Mesendoderm (in vitro differentiated cells): ENCODE results near the gene PLAGL1.

ENCODE experiments used
- DNase-seq: peaks from one replicate; pipeline ENCODE4 v3.0.0; 2013
- H2AK5ac ChIP-seq: 2 replicates; pipeline ENCODE4 v1.6.1; 2013; ENCODE audit warnings: low read length, inconsistent platforms
- H2BK120ac ChIP-seq: 2 replicates; pipeline ENCODE4 v1.6.1; 2013; ENCODE audit warnings: low read depth, mild to moderate bottlenecking, low read length, moderate library complexity, mixed read lengths
- H2BK15ac ChIP-seq: replicated peaks from 2 replicates; pipeline ENCODE4 v1.6.1; 2013; ENCODE audit warnings: low read depth, mild to moderate bottlenecking, moderate library complexity
- H2BK5ac ChIP-seq: 2 replicates; pipeline ENCODE4 v1.6.1; 2013; ENCODE audit warnings: low read length, inconsistent platforms
- H3K18ac ChIP-seq: 2 replicates; pipeline ENCODE4 v1.6.1; 2013; ENCODE audit warnings: mild to moderate bottlenecking, low read length, mixed read lengths
- H3K23ac ChIP-seq: one replicate; pipeline ENCODE4 v1.6.1; 2013; ENCODE audit warnings: low read length
- H3K27ac ChIP-seq: 2 replicates; pipeline ENCODE4 v1.5.1; 2013; ENCODE audit warnings: low read depth, mild to moderate bottlenecking, inconsistent platforms, low read length, moderate library complexity
- H3K27me3 ChIP-seq: 2 replicates; pipeline ENCODE4 v1.6.1; 2013; ENCODE audit warnings: low read length, control low read depth, mild to moderate bottlenecking, inconsistent platforms; ENCODE audit not compliant: insufficient read depth, poor library complexity
- H3K36me3 ChIP-seq: 2 replicates; pipeline ENCODE4 v1.6.1; 2013; ENCODE audit warnings: low read length, inconsistent platforms; ENCODE audit not compliant: control insufficient read depth, insufficient read depth
- H3K4ac ChIP-seq: one replicate; pipeline ENCODE4 v1.6.1; 2013; ENCODE audit warnings: low read depth, mild to moderate bottlenecking, low read length, moderate library complexity
- H3K4me1 ChIP-seq: 2 replicates; pipeline ENCODE4 v1.6.1; 2013; ENCODE audit warnings: low read depth, low read length, inconsistent platforms; ENCODE audit not compliant: control insufficient read depth
- H3K4me2 ChIP-seq: 2 replicates; pipeline ENCODE4 v1.6.1; 2013; ENCODE audit warnings: low read length
- H3K4me3 ChIP-seq: 2 replicates; pipeline ENCODE4 v1.5.1; 2013; ENCODE audit warnings: mild to moderate bottlenecking, low read length
- H3K56ac ChIP-seq: one replicate; pipeline ENCODE4 v1.6.1; 2013; ENCODE audit warnings: low read length
- H3K79me1 ChIP-seq: 2 replicates; pipeline ENCODE4 v1.6.1; 2013; ENCODE audit warnings: low read length, inconsistent platforms
- H3K79me2 ChIP-seq: 2 replicates; pipeline ENCODE4 v1.6.1; 2013; ENCODE audit warnings: mild to moderate bottlenecking, low read length; ENCODE audit not compliant: control insufficient read depth, insufficient read depth
- H3K9ac ChIP-seq: 2 replicates; pipeline ENCODE4 v1.6.1; 2013; ENCODE audit warnings: low read length, inconsistent platforms
- H4K5ac ChIP-seq: one replicate; pipeline ENCODE4 v1.6.1; 2013; ENCODE audit warnings: low read length
- H4K8ac ChIP-seq: one replicate; pipeline ENCODE4 v1.6.1; 2013; ENCODE audit warnings: low read depth, mild to moderate bottlenecking, control low read depth, low read length, moderate library complexity
- WGBS: extraction: QIAGEN DNeasy Blood & Tissue Kit; methylation state at CpG from one replicate; pipeline ENCODE4 v1.1.7; 2013; ENCODE audit warnings: low lambda C conversion rate, missing lambda C conversion rate; ENCODE audit not compliant: insufficient coverage; ENCODE audit errors: extremely low coverage; 5-methylcytosine and 5-hydroxymethylcytosine counted together

The PLAGL1 gene

DNA sequence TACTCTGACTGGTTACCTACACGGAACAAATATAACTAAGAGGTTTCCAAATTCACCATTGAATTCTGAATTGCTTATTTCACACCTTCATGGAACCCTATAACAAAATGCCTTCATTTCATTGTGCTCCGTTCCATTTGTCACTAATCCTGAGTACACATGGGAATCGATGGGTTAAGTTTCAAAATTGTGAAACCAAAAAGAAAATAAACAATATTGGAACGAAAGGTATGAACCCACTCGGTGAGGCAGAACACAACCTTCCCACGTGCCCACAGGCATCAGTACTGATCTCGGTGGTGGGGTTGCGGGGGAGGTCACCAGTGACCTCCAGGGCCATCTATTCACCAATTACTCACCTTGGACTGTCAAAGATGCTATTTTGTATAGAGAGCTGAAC, 34.0 kb downstream of the PLAGL1 start:
- H3K79me1 ChIP-seq = no peaks in the 10 kb centered on the region
- no peak overlapping the region for H3K4me3 ChIP-seq
- no peak overlapping the region for H3K23ac ChIP-seq
- no peaks in the 10 kb centered on the region for H3K79me2 ChIP-seq
- no peak overlapping the region for H2BK5ac ChIP-seq
- no peak overlapping the region for H2AK5ac ChIP-seq
- no CpG with 5 or more reads among the region's 8 CpGs for WGBS
- H3K27me3 ChIP-seq = peaks cover 9% of the 10 kb centered on the region
- no peak overlapping the region for H3K56ac ChIP-seq
- H3K36me3 ChIP-seq = no peaks in the 10 kb centered on the region
- no peak overlapping the region for H3K4ac ChIP-seq
- no peak overlapping the region for H2BK15ac ChIP-seq
- no peak overlapping the region for H4K8ac ChIP-seq
- no peak overlapping the region for H3K27ac ChIP-seq
- DNase-seq = no peak
- H4K5ac ChIP-seq = no peak overlapping the region
- H3K4me1 ChIP-seq = peaks cover 7% of the 10 kb centered on the region
- H3K4me2 ChIP-seq = no peak overlapping the region
- no peak overlapping the region for H3K18ac ChIP-seq
- H3K9ac ChIP-seq = no peak overlapping the region
- H2BK120ac ChIP-seq = no peak overlapping the region

DNA sequence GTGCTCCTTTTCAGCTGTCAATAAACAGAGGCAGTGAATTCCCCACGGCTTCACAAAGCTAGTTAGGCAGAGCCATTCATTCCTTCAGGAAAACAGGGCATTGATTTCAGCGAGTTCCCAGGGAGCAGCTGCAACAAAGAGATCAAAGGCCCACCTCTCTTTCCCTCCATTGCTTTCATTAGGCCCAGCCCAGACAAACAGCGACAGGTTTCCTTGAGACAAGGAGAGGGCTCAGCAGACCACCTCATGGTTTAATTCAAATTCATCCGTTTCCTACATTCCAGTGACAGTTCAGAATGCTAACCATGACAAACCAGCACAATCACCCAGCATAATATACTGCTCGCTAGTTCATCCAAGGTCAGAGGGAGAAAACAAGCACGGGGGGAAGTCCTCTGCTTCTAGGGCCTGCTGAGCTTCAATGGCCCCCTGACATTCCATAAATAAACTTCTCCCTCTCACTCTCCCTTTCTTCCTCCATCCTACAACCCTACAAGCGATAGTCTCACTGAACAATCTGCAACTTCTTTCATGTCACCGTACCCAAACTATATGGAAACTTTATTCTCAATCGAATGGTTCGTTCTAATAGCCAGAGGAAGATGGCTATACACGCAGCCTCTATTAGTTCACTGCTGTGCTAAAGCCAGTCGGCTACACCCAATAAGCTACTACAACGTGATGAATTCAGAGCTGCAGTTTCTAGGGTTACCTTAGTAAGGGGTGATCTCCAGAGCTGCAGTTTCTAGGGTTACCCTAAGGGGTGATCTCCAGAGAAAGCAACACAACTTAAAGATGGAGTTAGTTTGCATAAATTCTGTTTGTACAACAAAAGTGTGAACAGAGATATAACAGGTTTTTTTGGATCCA, 34.7 kb downstream of the PLAGL1 start:
- H3K27me3 ChIP-seq = peaks cover 14% of the 10 kb centered on the region
- no peak overlapping the region for H3K4ac ChIP-seq
- no peaks in the 10 kb centered on the region for H3K79me1 ChIP-seq
- H2AK5ac ChIP-seq = no peak overlapping the region
- no peak overlapping the region for H3K4me3 ChIP-seq
- H3K79me2 ChIP-seq = no peaks in the 10 kb centered on the region
- no peak overlapping the region for H4K5ac ChIP-seq
- no peak overlapping the region for H2BK5ac ChIP-seq
- no peak overlapping the region for H3K4me2 ChIP-seq
- H3K18ac ChIP-seq = peak overlapping the region; percentile 83
- no peaks in the 10 kb centered on the region for H3K36me3 ChIP-seq
- H4K8ac ChIP-seq = no peak overlapping the region
- no peak overlapping the region for H2BK120ac ChIP-seq
- peaks cover 7% of the 10 kb centered on the region for H3K4me1 ChIP-seq
- no peak overlapping the region for H3K23ac ChIP-seq
- H3K9ac ChIP-seq = no peak overlapping the region
- no CpG with 5 or more reads among the region's 13 CpGs for WGBS
- H3K56ac ChIP-seq = peak overlapping the region; percentile 52
- no peak overlapping the region for H2BK15ac ChIP-seq
- no peak overlapping the region for H3K27ac ChIP-seq
- DNase-seq = peak; percentile 79

DNA sequence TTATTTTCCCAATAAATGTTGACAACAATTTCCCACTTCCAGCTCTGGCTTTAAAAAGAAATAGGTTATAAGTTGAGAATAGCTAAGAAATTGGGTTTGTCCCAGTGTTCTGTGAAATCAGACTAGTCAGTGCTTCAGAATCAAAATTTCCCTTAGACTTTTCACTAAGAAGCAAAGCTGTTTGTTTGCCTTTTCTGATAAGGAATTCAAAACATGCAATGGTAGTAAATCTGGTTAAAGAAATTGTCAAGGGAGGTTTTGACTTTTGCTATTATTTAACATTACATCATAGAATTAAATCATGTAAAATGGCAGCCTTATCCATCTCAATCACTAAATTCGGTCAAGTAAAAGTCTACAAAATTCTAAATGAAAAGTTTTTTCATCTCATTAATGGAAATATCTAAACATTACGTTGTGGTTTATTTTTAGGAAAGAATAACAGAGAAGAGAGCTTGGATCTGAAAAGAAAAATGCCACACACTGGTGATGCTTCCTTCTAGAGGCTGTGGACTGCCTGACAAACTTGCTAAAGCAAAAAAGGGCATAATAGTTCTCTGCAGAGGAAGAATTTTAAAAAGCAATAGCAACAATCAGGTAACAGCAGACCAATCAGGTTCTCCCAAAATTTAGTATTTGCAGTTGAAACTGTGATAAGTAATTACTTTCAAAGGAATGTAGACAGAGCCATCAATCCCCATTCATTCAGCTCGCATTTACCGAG, 36.4 kb downstream of the PLAGL1 start:
- Histone ChIP-seq H2BK15ac (no peak overlapping the region), H3K36me3 (no peaks in the 10 kb centered on the region), H3K18ac (no peak overlapping the region), H3K23ac (no peak overlapping the region), H2AK5ac (no peak overlapping the region), H3K4ac (no peak overlapping the region), H3K4me2 (no peak overlapping the region), H2BK120ac (no peak overlapping the region), H4K5ac (no peak overlapping the region), H3K79me2 (no peaks in the 10 kb centered on the region), H3K27ac (no peak overlapping the region), H3K79me1 (no peaks in the 10 kb centered on the region), H3K56ac (no peak overlapping the region), H2BK5ac (no peak overlapping the region), H3K4me1 (peaks cover 7% of the 10 kb centered on the region), H3K4me3 (no peak overlapping the region), H3K9ac (no peak overlapping the region), H3K27me3 (peaks cover 20% of the 10 kb centered on the region), H4K8ac (no peak overlapping the region)
- WGBS = no CpG with 5 or more reads among the region's 4 CpGs
- DNase-seq = no peak

GRCh38 chr6:143970456-143971218, 37.4 kb downstream of the PLAGL1 start:
- H2BK120ac ChIP-seq = no peak overlapping the region
- H3K79me2 ChIP-seq = no peaks in the 10 kb centered on the region
- H3K9ac ChIP-seq = no peak overlapping the region
- H4K8ac ChIP-seq = no peak overlapping the region
- no peaks in the 10 kb centered on the region for H3K36me3 ChIP-seq
- H3K27me3 ChIP-seq = peaks cover 27% of the 10 kb centered on the region
- no peaks in the 10 kb centered on the region for H3K79me1 ChIP-seq
- no peak for DNase-seq
- no peak overlapping the region for H3K56ac ChIP-seq
- H3K23ac ChIP-seq = no peak overlapping the region
- H2BK5ac ChIP-seq = no peak overlapping the region
- H4K5ac ChIP-seq = no peak overlapping the region
- no CpG with 5 or more reads among the region's 6 CpGs for WGBS
- H2BK15ac ChIP-seq = no peak overlapping the region
- H3K4me2 ChIP-seq = no peak overlapping the region
- no peak overlapping the region for H3K4ac ChIP-seq
- H3K18ac ChIP-seq = no peak overlapping the region
- no peak overlapping the region for H3K4me3 ChIP-seq
- no peak overlapping the region for H2AK5ac ChIP-seq
- peaks cover 9% of the 10 kb centered on the region for H3K4me1 ChIP-seq
- no peak overlapping the region for H3K27ac ChIP-seq

DNA sequence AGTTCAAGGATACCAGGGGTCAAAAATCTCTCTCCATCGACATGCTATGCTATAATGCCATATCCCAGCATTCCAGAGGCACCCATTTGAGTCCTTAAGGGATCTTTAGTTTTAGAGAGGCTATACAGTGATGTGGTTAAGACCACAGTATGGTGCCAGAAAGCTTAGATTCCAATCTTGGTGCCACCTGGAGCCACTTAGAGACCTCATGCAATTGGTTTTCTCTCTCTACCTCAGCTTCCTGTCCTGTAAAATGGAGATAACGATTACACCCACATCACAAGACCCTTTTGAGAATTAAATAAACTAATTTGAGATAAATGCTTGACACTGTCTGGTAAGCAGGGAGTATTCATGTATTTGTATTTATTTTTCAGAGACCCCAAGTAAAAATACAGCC, 39.0 kb downstream of the PLAGL1 start:
- Histone ChIP-seq H3K36me3 (no peaks in the 10 kb centered on the region), H2AK5ac (no peak overlapping the region), H2BK15ac (no peak overlapping the region), H4K8ac (no peak overlapping the region), H4K5ac (no peak overlapping the region), H3K4ac (no peak overlapping the region), H2BK5ac (no peak overlapping the region), H3K27me3 (peaks cover 35% of the 10 kb centered on the region), H3K79me2 (no peaks in the 10 kb centered on the region), H3K27ac (no peak overlapping the region), H3K56ac (no peak overlapping the region), H2BK120ac (no peak overlapping the region), H3K18ac (no peak overlapping the region), H3K4me1 (peaks cover 20% of the 10 kb centered on the region), H3K4me2 (no peak overlapping the region), H3K79me1 (no peaks in the 10 kb centered on the region), H3K4me3 (no peak overlapping the region), H3K23ac (no peak overlapping the region), H3K9ac (no peak overlapping the region)
- no CpG with 5 or more reads among the region's 2 CpGs for WGBS
- peak; percentile 71 for DNase-seq
